ENCODE results near the gene CBLN4.

The CBLN4 gene

GRCh38 chr20:55978550-55978949, 26.8 kb downstream of the CBLN4 start:
- no peak overlapping the region for H2AFZ ChIP-seq (ENCODE audit: low read depth, low read length)
- H3K9me3 ChIP-seq (ENCODE audit: low read length) = no peaks in the 10 kb centered on the region
- no peaks in the 10 kb centered on the region for H3K27me3 ChIP-seq (ENCODE audit: insufficient read depth, low read length)
- H3K4me1 ChIP-seq (ENCODE audit: insufficient read depth, low read length) = no peaks in the 10 kb centered on the region
- H3K4me3 ChIP-seq (ENCODE audit: low read length) = no peak overlapping the region
- H3K36me3 ChIP-seq (ENCODE audit: insufficient read depth, low read length) = no peaks in the 10 kb centered on the region

- Histone ChIP-seq H3K4me3 (ENCODE audit: low read length) (no peak overlapping the region), H2AFZ (ENCODE audit: low read depth, low read length) (no peak overlapping the region), H3K36me3 (ENCODE audit: insufficient read depth, low read length) (no peaks in the 10 kb centered on the region), H3K4me1 (ENCODE audit: insufficient read depth, low read length) (no peaks in the 10 kb centered on the region), H3K9me3 (ENCODE audit: low read length) (no peaks in the 10 kb centered on the region), H3K27me3 (ENCODE audit: insufficient read depth, low read length) (no peaks in the 10 kb centered on the region)
Observed at GRCh38 chr20:55977690-55978459, 27.4 kb downstream of the CBLN4 start.

GRCh38 chr20:55974491-55975202, 30.7 kb downstream of the CBLN4 start:
- Histone ChIP-seq H2AFZ (ENCODE audit: low read depth, low read length) (no peak overlapping the region), H3K36me3 (ENCODE audit: insufficient read depth, low read length) (no peaks in the 10 kb centered on the region), H3K4me3 (ENCODE audit: low read length) (no peak overlapping the region), H3K9me3 (ENCODE audit: low read length) (no peaks in the 10 kb centered on the region), H3K27me3 (ENCODE audit: insufficient read depth, low read length) (no peaks in the 10 kb centered on the region), H3K4me1 (ENCODE audit: insufficient read depth, low read length) (no peaks in the 10 kb centered on the region)

- Histone ChIP-seq H3K9me3 (ENCODE audit: low read length) (no peaks in the 10 kb centered on the region), H3K27me3 (ENCODE audit: insufficient read depth, low read length) (no peaks in the 10 kb centered on the region), H3K4me1 (ENCODE audit: insufficient read depth, low read length) (no peaks in the 10 kb centered on the region), H3K4me3 (ENCODE audit: low read length) (no peak overlapping the region), H2AFZ (ENCODE audit: low read depth, low read length) (no peak overlapping the region), H3K36me3 (ENCODE audit: insufficient read depth, low read length) (no peaks in the 10 kb centered on the region)
Observed at GRCh38 chr20:55964790-55965189, 40.5 kb downstream of the CBLN4 start.

GRCh38 chr20:55961376-55962330, 43.7 kb downstream of the CBLN4 start:
- Histone ChIP-seq H3K4me1 (ENCODE audit: insufficient read depth, low read length) (no peaks in the 10 kb centered on the region), H2AFZ (ENCODE audit: low read depth, low read length) (no peak overlapping the region), H3K9me3 (ENCODE audit: low read length) (no peaks in the 10 kb centered on the region), H3K27me3 (ENCODE audit: insufficient read depth, low read length) (no peaks in the 10 kb centered on the region), H3K4me3 (ENCODE audit: low read length) (no peak overlapping the region), H3K36me3 (ENCODE audit: insufficient read depth, low read length) (no peaks in the 10 kb centered on the region)

- Histone ChIP-seq H3K4me3 (ENCODE audit: low read length) (no peak overlapping the region), H3K27me3 (ENCODE audit: insufficient read depth, low read length) (no peaks in the 10 kb centered on the region), H3K4me1 (ENCODE audit: insufficient read depth, low read length) (no peaks in the 10 kb centered on the region), H2AFZ (ENCODE audit: low read depth, low read length) (no peak overlapping the region), H3K9me3 (ENCODE audit: low read length) (no peaks in the 10 kb centered on the region), H3K36me3 (ENCODE audit: insufficient read depth, low read length) (no peaks in the 10 kb centered on the region)
Observed at GRCh38 chr20:55953201-55953600, 52.1 kb downstream of the CBLN4 start.

- H3K36me3 ChIP-seq (ENCODE audit: insufficient read depth, low read length) = no peaks in the 10 kb centered on the region
- H2AFZ ChIP-seq (ENCODE audit: low read depth, low read length) = no peak overlapping the region
- no peak overlapping the region for H3K4me3 ChIP-seq (ENCODE audit: low read length)
- no peaks in the 10 kb centered on the region for H3K27me3 ChIP-seq (ENCODE audit: insufficient read depth, low read length)
- H3K9me3 ChIP-seq (ENCODE audit: low read length) = no peaks in the 10 kb centered on the region
- H3K4me1 ChIP-seq (ENCODE audit: insufficient read depth, low read length) = no peaks in the 10 kb centered on the region
Observed at GRCh38 chr20:55947701-55948100, 57.6 kb downstream of the CBLN4 start.

Data from neuron (in vitro differentiated cells).